Kasumi-1 (cell line): ENCODE results near the gene SPOCK1.

Experiments
- DNase-seq, 2 experiments: peaks; one replicate each; lab custom pipeline; 2025; lab: John Stamatoyannopoulos, UW

The SPOCK1 gene

GRCh38 chr5:137361280-137361679, 137.8 kb downstream of the SPOCK1 start:
- DNase-seq = no peak

GRCh38 chr5:137360607-137361006, 138.5 kb downstream of the SPOCK1 start:
- DNase-seq = no peak

GRCh38 chr5:137359941-137360340, 139.2 kb downstream of the SPOCK1 start:
- no peak for DNase-seq

GRCh38 chr5:137357436-137357835, 141.7 kb downstream of the SPOCK1 start:
- no peak for DNase-seq

GRCh38 chr5:137356127-137356526, 143.0 kb downstream of the SPOCK1 start:
- no peak for DNase-seq

GRCh38 chr5:137355708-137356107, 143.4 kb downstream of the SPOCK1 start:
- DNase-seq = no peak

- DNase-seq = no peak
These were observed 147.0 kb downstream of the SPOCK1 start for GRCh38 chr5:137352095-137352494.

- no peak for DNase-seq
These were observed 148.3 kb downstream of the SPOCK1 start for GRCh38 chr5:137350791-137351190.

GRCh38 chr5:137348759-137349158, 150.4 kb downstream of the SPOCK1 start:
- DNase-seq = no peak

GRCh38 chr5:137347865-137348264, 151.3 kb downstream of the SPOCK1 start:
- no peak for DNase-seq

- DNase-seq = no peak
These were observed 152.8 kb downstream of the SPOCK1 start for GRCh38 chr5:137346281-137346680.

- no peak for DNase-seq
These were observed 153.7 kb downstream of the SPOCK1 start for GRCh38 chr5:137345396-137345795.

- DNase-seq = peak; percentile 1 to 21
These were observed 154.3 kb downstream of the SPOCK1 start for GRCh38 chr5:137344723-137345322.

GRCh38 chr5:137344021-137344420, 155.1 kb downstream of the SPOCK1 start:
- no peak for DNase-seq

GRCh38 chr5:137342764-137343163, 156.4 kb downstream of the SPOCK1 start:
- no peak for DNase-seq

GRCh38 chr5:137341831-137342230, 157.3 kb downstream of the SPOCK1 start:
- DNase-seq = no peak

GRCh38 chr5:137340881-137341280, 158.2 kb downstream of the SPOCK1 start:
- DNase-seq = no peak

GRCh38 chr5:137336565-137337120, 162.5 kb downstream of the SPOCK1 start:
- DNase-seq = no peak

- no peak for DNase-seq
These were observed 163.0 kb downstream of the SPOCK1 start for GRCh38 chr5:137336161-137336560.

- no peak for DNase-seq
These were observed 163.6 kb downstream of the SPOCK1 start for GRCh38 chr5:137335493-137335892.

- DNase-seq = no peak
These were observed 165.2 kb downstream of the SPOCK1 start for GRCh38 chr5:137333928-137334327.

GRCh38 chr5:137333475-137333874, 165.7 kb downstream of the SPOCK1 start:
- no peak for DNase-seq

GRCh38 chr5:137332296-137332695, 166.8 kb downstream of the SPOCK1 start:
- DNase-seq = no peak
